ENCODE measurements around the gene MUC5AC. TPM values are rescaled to one million over a fixed set of nuclear protein-coding genes. Genes with fewer than 3 reads are reported as not detected.
A peak's percentile ranks its signal among the peaks of the same experiment; 100 is the strongest.
"Not testable (repeated sequence)": the region's sequence is repeated elsewhere in the genome, so short reads cannot be mapped to it uniquely, and the experiment has no call there.

The MUC5AC gene
- total RNA-seq, 5 donors from 2014 or later (not counting 1 experiment from before 2014, with no cell fraction given): 0.03 TPM; not detected in 2

DNA sequence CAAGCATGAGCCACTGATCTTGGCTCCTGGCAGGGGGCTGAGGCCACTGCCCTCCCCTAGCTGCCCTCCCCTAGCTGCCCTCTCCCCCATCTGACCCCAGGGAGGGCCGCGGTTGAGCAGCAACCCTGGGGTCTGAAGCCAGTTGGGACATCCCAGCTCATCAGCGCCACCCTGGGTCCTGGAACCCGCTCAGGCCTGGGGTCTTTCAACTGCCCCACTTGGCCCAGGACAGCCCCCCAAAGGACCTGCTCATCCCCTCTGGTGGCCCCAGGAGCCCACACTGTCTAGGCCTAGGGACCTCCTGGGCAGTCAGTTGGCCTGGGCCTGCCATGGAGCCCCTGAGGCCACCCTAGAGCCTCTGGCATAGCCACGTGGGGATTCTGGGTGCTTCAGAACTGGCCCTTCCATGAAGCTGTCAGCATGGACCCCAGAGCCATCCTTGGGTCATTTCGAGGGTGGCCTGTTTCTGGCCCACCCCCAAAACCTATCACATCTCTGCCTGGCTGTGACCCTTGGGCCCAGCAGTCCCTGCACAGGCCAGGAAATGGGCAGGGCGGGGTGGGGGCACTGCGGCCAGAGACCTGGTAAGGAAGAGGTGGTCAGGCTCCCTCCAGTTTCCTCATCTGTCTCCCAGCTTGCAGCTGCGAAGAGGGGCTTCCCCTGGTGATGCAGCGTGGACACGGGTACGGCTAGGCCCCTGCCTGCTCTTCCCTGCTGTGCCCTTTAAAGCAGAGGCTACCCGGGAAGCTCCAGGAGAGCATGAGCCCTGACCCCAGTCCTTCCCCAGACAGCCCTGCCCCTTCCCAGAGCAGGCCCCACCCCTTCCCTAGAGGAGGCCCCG lies 45.2 kb upstream of the MUC5AC start:
- WGBS (ENCODE audit: insufficient coverage): 91% methylated on average over 6 of the region's 14 CpGs
- H3K27ac Mint-ChIP-seq: no peak overlapping the region
- CTCF ChIA-PET: no interaction called here

GRCh38 chr11:1113405-1114201 lies 44.1 kb upstream of the MUC5AC start:
- Histone ChIP-seq H3K4me3 (ENCODE audit: control insufficient read depth in 1 of 2, extremely low read depth in 1 of 2, low read length in 1 of 2) (no peak overlapping the region), H3K4me1 (ENCODE audit: control insufficient read depth in 1 of 2, extremely low read depth in 1 of 2, insufficient read depth in 2 of 2, low read length in 2 of 2) (no peaks in the 10 kb centered on the region), H3K36me3 (ENCODE audit: control insufficient read depth in 2 of 2, extremely low read depth in 1 of 2, insufficient read depth in 1 of 2, low read length in 1 of 2) (no peaks in the 10 kb centered on the region), H3K27me3 (replicated peaks in 1 of 2; ENCODE audit: control insufficient read depth in 2 of 2, extremely low read depth in 1 of 2, insufficient read depth in 2 of 2, low read length in 1 of 2) (peaks cover 0 to 13% of the 10 kb centered on the region in 2 experiments), H3K27ac (ENCODE audit: low read length) (no peak overlapping the region), H3K9me3 (no peaks in the 10 kb centered on the region)
- ATAC-seq (replicated peaks in 1 of 4) (no peak), DNase-seq (peak in 2 of 35 experiments; percentile 0 to 3)
- WGBS (ENCODE audit: insufficient coverage): 91% methylated on average over 34 of the region's 36 CpGs
- H3K9me3 Mint-ChIP-seq: no peaks in the 10 kb centered on the region
- no peaks in the 10 kb centered on the region for H3K36me3 Mint-ChIP-seq
- no peak overlapping the region for H3K27ac Mint-ChIP-seq
- peaks cover 0 to 1% of the 10 kb centered on the region in 2 donors for H3K27me3 Mint-ChIP-seq
- no peak overlapping the region for H3K4me3 Mint-ChIP-seq
- peaks cover 2 to 7% (median 4%) of the 10 kb centered on the region in 3 donors for H3K4me1 Mint-ChIP-seq
- POLR2A ChIA-PET: interaction anchor here in 1 of 2 donors (0.5 kb wide), 1 partner anchor 48 kb away, joined by 3 read pairs; no protein-coding TSS in a partner anchor
- CTCF ChIA-PET: no interaction called here

More for the DNA sequence above, 45.2 kb upstream of the MUC5AC start:
- ATAC-seq (replicated peaks in 1 of 4) (no peak), DNase-seq (peak in 2 of 35 experiments; percentile 2)
- no peak overlapping the region for H3K4me3 ChIP-seq (ENCODE audit: control insufficient read depth in 1 of 2, extremely low read depth in 1 of 2, low read length in 1 of 2)
- H3K27me3 Mint-ChIP-seq: no peaks in the 10 kb centered on the region
- peaks cover 2 to 7% (median 4%) of the 10 kb centered on the region in 3 donors for H3K4me1 Mint-ChIP-seq
- POLR2A ChIA-PET: no interaction called here
- H3K4me1 ChIP-seq (ENCODE audit: control insufficient read depth in 1 of 2, extremely low read depth in 1 of 2, insufficient read depth in 2 of 2, low read length in 2 of 2): no peaks in the 10 kb centered on the region
- H3K36me3 Mint-ChIP-seq: no peaks in the 10 kb centered on the region
- H3K9me3 Mint-ChIP-seq: no peaks in the 10 kb centered on the region
- no peaks in the 10 kb centered on the region for H3K36me3 ChIP-seq (ENCODE audit: control insufficient read depth in 2 of 2, extremely low read depth in 1 of 2, insufficient read depth in 1 of 2, low read length in 1 of 2)
- no peak overlapping the region for H3K4me3 Mint-ChIP-seq
- H3K27ac ChIP-seq (ENCODE audit: low read length): no peak overlapping the region
- H3K9me3 ChIP-seq: no peaks in the 10 kb centered on the region
- H3K27me3 ChIP-seq (replicated peaks in 1 of 2; ENCODE audit: control insufficient read depth in 2 of 2, extremely low read depth in 1 of 2, insufficient read depth in 2 of 2, low read length in 1 of 2): peaks cover 0 to 22% of the 10 kb centered on the region in 2 experiments

DNA sequence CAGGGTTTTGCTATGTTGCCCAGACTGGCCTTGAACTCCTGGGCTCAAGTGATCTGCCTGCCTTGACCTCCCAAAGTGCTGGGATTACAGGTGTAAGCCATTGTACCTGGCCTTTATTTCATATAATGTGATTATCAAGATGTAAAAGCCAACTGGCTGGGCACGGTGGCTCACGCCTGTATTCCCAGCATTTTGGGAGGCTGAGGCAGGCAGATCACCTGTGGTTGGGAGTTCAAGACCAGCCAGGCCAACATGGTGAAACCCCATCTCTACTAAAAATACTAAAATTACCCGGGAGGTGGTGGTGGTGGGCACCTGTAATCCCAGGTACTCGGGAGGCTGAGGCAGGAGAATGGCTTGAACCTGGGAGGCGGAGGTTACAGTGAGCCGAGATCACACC lies 42.5 kb upstream of the MUC5AC start:
- H3K9me3 Mint-ChIP-seq; ATAC-seq (replicated peaks in 1 of 4); H3K36me3 Mint-ChIP-seq; H3K4me3 Mint-ChIP-seq; H3K9me3 ChIP-seq; H3K27ac ChIP-seq (ENCODE audit: low read length); DNase-seq; H3K27me3 Mint-ChIP-seq; CTCF ChIA-PET; H3K27ac Mint-ChIP-seq; H3K4me1 ChIP-seq (ENCODE audit: control insufficient read depth in 1 of 2, extremely low read depth in 1 of 2, insufficient read depth in 2 of 2, low read length in 2 of 2); H3K36me3 ChIP-seq (ENCODE audit: control insufficient read depth in 2 of 2, extremely low read depth in 1 of 2, insufficient read depth in 1 of 2, low read length in 1 of 2); POLR2A ChIA-PET; H3K4me3 ChIP-seq (ENCODE audit: control insufficient read depth in 1 of 2, extremely low read depth in 1 of 2, low read length in 1 of 2); H3K4me1 Mint-ChIP-seq: not testable (repeated sequence)
- no CpG with 5 or more reads among the region's 6 CpGs for WGBS (ENCODE audit: insufficient coverage)
- peaks cover 0 to 12% of the 10 kb centered on the region in 2 experiments for H3K27me3 ChIP-seq (replicated peaks in 1 of 2; ENCODE audit: control insufficient read depth in 2 of 2, extremely low read depth in 1 of 2, insufficient read depth in 2 of 2, low read length in 1 of 2)

DNA sequence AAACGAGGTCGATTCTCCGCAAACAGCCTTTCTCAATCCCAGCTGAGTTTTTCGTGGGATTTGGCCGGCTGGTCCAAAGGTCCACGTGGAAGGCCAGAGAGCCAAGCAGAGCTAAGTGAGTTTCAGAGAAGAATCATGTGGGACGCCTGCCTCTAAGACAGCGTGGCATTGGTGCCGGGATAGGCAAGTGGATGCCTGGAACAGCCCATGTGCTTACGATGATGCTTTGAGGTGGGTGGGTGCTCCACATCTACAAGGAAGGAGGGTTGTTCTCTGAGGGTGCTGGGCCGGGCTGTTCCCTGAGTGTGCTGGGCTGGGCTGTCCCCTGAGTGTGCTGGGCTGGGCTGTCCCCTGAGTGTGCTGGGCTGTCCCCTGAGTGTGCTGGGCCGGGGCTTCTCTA lies 41.6 kb upstream of the MUC5AC start:
- Histone ChIP-seq H3K27me3 (replicated peaks in 1 of 2; ENCODE audit: control insufficient read depth in 2 of 2, extremely low read depth in 1 of 2, insufficient read depth in 2 of 2, low read length in 1 of 2) (peaks cover 0 to 19% of the 10 kb centered on the region in 2 experiments), H3K36me3 (ENCODE audit: control insufficient read depth in 2 of 2, extremely low read depth in 1 of 2, insufficient read depth in 1 of 2, low read length in 1 of 2) (no peaks in the 10 kb centered on the region), H3K27ac (ENCODE audit: low read length) (no peak overlapping the region), H3K4me3 (ENCODE audit: control insufficient read depth in 1 of 2, extremely low read depth in 1 of 2, low read length in 1 of 2) (no peak overlapping the region), H3K9me3 (no peaks in the 10 kb centered on the region), H3K4me1 (ENCODE audit: control insufficient read depth in 1 of 2, extremely low read depth in 1 of 2, insufficient read depth in 2 of 2, low read length in 2 of 2) (no peaks in the 10 kb centered on the region)
- CTCF ChIA-PET: no interaction called here
- H3K4me1 Mint-ChIP-seq: peaks cover 2 to 7% (median 4%) of the 10 kb centered on the region in 3 donors
- H3K4me3 Mint-ChIP-seq: no peak overlapping the region
- peaks cover 0 to 5% of the 10 kb centered on the region in 2 donors for H3K27me3 Mint-ChIP-seq
- no peaks in the 10 kb centered on the region for H3K36me3 Mint-ChIP-seq
- no peak for ATAC-seq (replicated peaks in 1 of 4)
- POLR2A ChIA-PET: no interaction called here
- H3K9me3 Mint-ChIP-seq: no peaks in the 10 kb centered on the region
- H3K27ac Mint-ChIP-seq: no peak overlapping the region
- peak in 1 of 35 experiments; percentile 1 for DNase-seq
- WGBS (ENCODE audit: insufficient coverage): 87% methylated on average over 10 of the region's 12 CpGs

GRCh38 chr11:1116666-1117390 lies 40.9 kb upstream of the MUC5AC start:
- no peak overlapping the region for H3K4me3 ChIP-seq (ENCODE audit: control insufficient read depth in 1 of 2, extremely low read depth in 1 of 2, low read length in 1 of 2)
- peaks cover 0 to 26% of the 10 kb centered on the region in 2 experiments for H3K27me3 ChIP-seq (replicated peaks in 1 of 2; ENCODE audit: control insufficient read depth in 2 of 2, extremely low read depth in 1 of 2, insufficient read depth in 2 of 2, low read length in 1 of 2)
- H3K36me3 Mint-ChIP-seq: no peaks in the 10 kb centered on the region
- no peak overlapping the region for H3K27ac ChIP-seq (ENCODE audit: low read length)
- no peak overlapping the region for H3K27ac Mint-ChIP-seq
- no peaks in the 10 kb centered on the region for H3K9me3 ChIP-seq
- ChIA-PET CTCF (no interaction called here), POLR2A (no interaction called here)
- H3K9me3 Mint-ChIP-seq: no peaks in the 10 kb centered on the region
- H3K4me1 ChIP-seq (ENCODE audit: control insufficient read depth in 1 of 2, extremely low read depth in 1 of 2, insufficient read depth in 2 of 2, low read length in 2 of 2): no peaks in the 10 kb centered on the region
- peaks cover 0 to 5% of the 10 kb centered on the region in 2 donors for H3K27me3 Mint-ChIP-seq
- DNase-seq (peak in 1 of 35 experiments; percentile 2), ATAC-seq (replicated peaks in 1 of 4) (no peak)
- no peaks in the 10 kb centered on the region for H3K36me3 ChIP-seq (ENCODE audit: control insufficient read depth in 2 of 2, extremely low read depth in 1 of 2, insufficient read depth in 1 of 2, low read length in 1 of 2)
- peaks cover 2 to 7% (median 4%) of the 10 kb centered on the region in 3 donors for H3K4me1 Mint-ChIP-seq
- 77% methylated on average over 19 of the region's 23 CpGs for WGBS (ENCODE audit: insufficient coverage)
- H3K4me3 Mint-ChIP-seq: no peak overlapping the region

GRCh38 chr11:1117992-1118391 lies 39.8 kb upstream of the MUC5AC start:
- peaks cover 0 to 9% of the 10 kb centered on the region in 2 donors for H3K27me3 Mint-ChIP-seq
- H3K27ac Mint-ChIP-seq: no peak overlapping the region
- H3K9me3 Mint-ChIP-seq: no peaks in the 10 kb centered on the region
- ChIA-PET POLR2A (no interaction called here), CTCF (no interaction called here)
- H3K4me1 Mint-ChIP-seq: peaks cover 2 to 7% (median 4%) of the 10 kb centered on the region in 3 donors
- Histone ChIP-seq H3K9me3 (no peaks in the 10 kb centered on the region), H3K4me3 (ENCODE audit: control insufficient read depth in 1 of 2, extremely low read depth in 1 of 2, low read length in 1 of 2) (no peak overlapping the region), H3K27me3 (replicated peaks in 1 of 2; ENCODE audit: control insufficient read depth in 2 of 2, extremely low read depth in 1 of 2, insufficient read depth in 2 of 2, low read length in 1 of 2) (peaks cover 0 to 32% of the 10 kb centered on the region in 2 experiments), H3K36me3 (ENCODE audit: control insufficient read depth in 2 of 2, extremely low read depth in 1 of 2, insufficient read depth in 1 of 2, low read length in 1 of 2) (no peaks in the 10 kb centered on the region), H3K27ac (ENCODE audit: low read length) (no peak overlapping the region), H3K4me1 (ENCODE audit: control insufficient read depth in 1 of 2, extremely low read depth in 1 of 2, insufficient read depth in 2 of 2, low read length in 2 of 2) (no peaks in the 10 kb centered on the region)
- no peak overlapping the region for H3K4me3 Mint-ChIP-seq
- no peaks in the 10 kb centered on the region for H3K36me3 Mint-ChIP-seq
- ATAC-seq (replicated peaks in 1 of 4) (no peak), DNase-seq (peak in 1 of 35 experiments; percentile 22)
- WGBS (ENCODE audit: insufficient coverage): 62% methylated on average over 4 of the region's 6 CpGs
